ENCODE results near the gene DIP2C. TPM values are rescaled to one million over a fixed set of nuclear protein-coding genes. Genes with fewer than 3 reads are reported as not detected.

The DIP2C gene
- total RNA-seq, 1 donor from 2014 or later = 23.1 TPM

- peaks cover 5% of the 10 kb centered on the region for H3K36me3 Mint-ChIP-seq
- no peak overlapping the region for H3K4me3 Mint-ChIP-seq
- H3K4me1 Mint-ChIP-seq (ENCODE audit: unreplicated experiment) = peaks cover 4% of the 10 kb centered on the region
- peak; percentile 43 for DNase-seq (ENCODE audit: extremely low spot score, unreplicated experiment)
- no peaks in the 10 kb centered on the region for H3K27me3 Mint-ChIP-seq
- H3K9me3 Mint-ChIP-seq = no peaks in the 10 kb centered on the region
- no peak for TF ChIP-seq CTCF (conservative IDR thresholded peaks at IDR 0.05)
- H3K27ac Mint-ChIP-seq = no peak overlapping the region
Observed at GRCh38 chr10:391847-392704, 297.4 kb downstream of the DIP2C start.

GRCh38 chr10:391305-391704 lies 298.2 kb downstream of the DIP2C start:
- Mint-ChIP-seq H3K27ac (no peak overlapping the region), H3K36me3 (peaks cover 9% of the 10 kb centered on the region), H3K9me3 (no peaks in the 10 kb centered on the region), H3K4me1 (ENCODE audit: unreplicated experiment) (peaks cover 4% of the 10 kb centered on the region), H3K27me3 (no peaks in the 10 kb centered on the region), H3K4me3 (no peak overlapping the region)
- TF ChIP-seq CTCF (conservative IDR thresholded peaks at IDR 0.05) = no peak
- DNase-seq (ENCODE audit: extremely low spot score, unreplicated experiment) = peak; percentile 40

GRCh38 chr10:390449-391100 lies 298.9 kb downstream of the DIP2C start:
- no peak overlapping the region for H3K4me3 Mint-ChIP-seq
- no peak for TF ChIP-seq CTCF (conservative IDR thresholded peaks at IDR 0.05)
- DNase-seq (ENCODE audit: extremely low spot score, unreplicated experiment) = peak; percentile 48
- H3K9me3 Mint-ChIP-seq = no peaks in the 10 kb centered on the region
- H3K27ac Mint-ChIP-seq = no peak overlapping the region
- peaks cover 4% of the 10 kb centered on the region for H3K4me1 Mint-ChIP-seq (ENCODE audit: unreplicated experiment)
- no peaks in the 10 kb centered on the region for H3K27me3 Mint-ChIP-seq
- peaks cover 9% of the 10 kb centered on the region for H3K36me3 Mint-ChIP-seq

- DNase-seq (ENCODE audit: extremely low spot score, unreplicated experiment) = peak; percentile 37
- TF ChIP-seq CTCF (conservative IDR thresholded peaks at IDR 0.05) = no peak
- Mint-ChIP-seq H3K9me3 (no peaks in the 10 kb centered on the region), H3K4me3 (no peak overlapping the region), H3K27me3 (no peaks in the 10 kb centered on the region), H3K36me3 (peaks cover 9% of the 10 kb centered on the region), H3K4me1 (ENCODE audit: unreplicated experiment) (peaks cover 4% of the 10 kb centered on the region), H3K27ac (no peak overlapping the region)
Observed at GRCh38 chr10:389836-390448, 299.5 kb downstream of the DIP2C start.

GRCh38 chr10:389261-389790 lies 300.1 kb downstream of the DIP2C start:
- H3K36me3 Mint-ChIP-seq = peaks cover 9% of the 10 kb centered on the region

More at GRCh38 chr10:389261-389790, 300.1 kb downstream of the DIP2C start:
- H3K9me3 Mint-ChIP-seq = no peaks in the 10 kb centered on the region
- no peak for TF ChIP-seq CTCF (conservative IDR thresholded peaks at IDR 0.05)
- H3K4me1 Mint-ChIP-seq (ENCODE audit: unreplicated experiment) = peaks cover 4% of the 10 kb centered on the region
- DNase-seq (ENCODE audit: extremely low spot score, unreplicated experiment) = peak; percentile 54
- no peak overlapping the region for H3K4me3 Mint-ChIP-seq
- no peaks in the 10 kb centered on the region for H3K27me3 Mint-ChIP-seq
- H3K27ac Mint-ChIP-seq = no peak overlapping the region

Data from type B pancreatic cell (in vitro differentiated cells).